NOMO-1 treated with DMSO at 0.1 percent for 48 hours (cell line): ENCODE results near the gene CACNA1G.

ENCODE experiments used
- DNase-seq: peaks from one replicate; lab custom pipeline; 2025; ENCODE audit not compliant: unreplicated experiment; lab: John Stamatoyannopoulos, UW

The CACNA1G gene

GRCh38 chr17:50564916-50565315 lies 4.4 kb downstream of the CACNA1G start:
- DNase-seq: no peak

- no peak for DNase-seq
These were observed 5.2 kb downstream of the CACNA1G start for GRCh38 chr17:50565402-50566350.

- DNase-seq: no peak
These were observed 6.4 kb downstream of the CACNA1G start for GRCh38 chr17:50566886-50567285.

- no peak for DNase-seq
These were observed 8.1 kb downstream of the CACNA1G start for GRCh38 chr17:50568659-50569058.

GRCh38 chr17:50569592-50569991 lies 9.1 kb downstream of the CACNA1G start:
- DNase-seq: no peak

- no peak for DNase-seq
These were observed 9.5 kb downstream of the CACNA1G start for GRCh38 chr17:50570032-50570431.

- DNase-seq: no peak
These were observed 10.0 kb downstream of the CACNA1G start for GRCh38 chr17:50570528-50570927.

GRCh38 chr17:50571681-50572080 lies 11.2 kb downstream of the CACNA1G start:
- no peak for DNase-seq

- no peak for DNase-seq
These were observed 12.0 kb downstream of the CACNA1G start for GRCh38 chr17:50572541-50572940.

- no peak for DNase-seq
These were observed 13.5 kb downstream of the CACNA1G start for GRCh38 chr17:50573866-50574611.

- no peak for DNase-seq
These were observed 15.2 kb downstream of the CACNA1G start for GRCh38 chr17:50575581-50576210.

- no peak for DNase-seq
These were observed 16.3 kb downstream of the CACNA1G start for GRCh38 chr17:50576864-50577263.

GRCh38 chr17:50577451-50577954 lies 17.0 kb downstream of the CACNA1G start:
- DNase-seq: no peak

GRCh38 chr17:50578173-50578572 lies 17.7 kb downstream of the CACNA1G start:
- DNase-seq: no peak

- no peak for DNase-seq
These were observed 18.9 kb downstream of the CACNA1G start for GRCh38 chr17:50579399-50579798.

GRCh38 chr17:50580646-50581045 lies 20.1 kb downstream of the CACNA1G start:
- DNase-seq: no peak

- no peak for DNase-seq
These were observed 20.8 kb downstream of the CACNA1G start for GRCh38 chr17:50581316-50581715.

- DNase-seq: no peak
These were observed 22.2 kb downstream of the CACNA1G start for GRCh38 chr17:50582741-50583140.

- no peak for DNase-seq
These were observed 23.1 kb downstream of the CACNA1G start for GRCh38 chr17:50583641-50584040.

- DNase-seq: no peak
These were observed 23.6 kb downstream of the CACNA1G start for GRCh38 chr17:50584116-50584515.

GRCh38 chr17:50584749-50585148 lies 24.2 kb downstream of the CACNA1G start:
- DNase-seq: no peak
